Spinal cord (tissue), 10 donors: ENCODE data around the gene MCM3AP. TPM values are rescaled to one million over a fixed set of nuclear protein-coding genes. Genes with fewer than 3 reads are reported as not detected.

Source experiments
- DNase-seq, 6 donors: peaks; one replicate each; pipeline versions ENCODE4 v3.0.0 to v3.0.0-alpha.2; 2013 to 2015; ENCODE audit warnings: low spot score in 6 of 6, low read depth in 4 of 6
- H3K27ac ChIP-seq: one replicate; pipeline ENCODE4 v1.5.1; 2013; ENCODE audit warnings: low read depth, low read length, control low read depth
- H3K27me3 ChIP-seq: one replicate; pipeline ENCODE4 v1.6.1; 2013; ENCODE audit warnings: low read length; ENCODE audit not compliant: control insufficient read depth, insufficient read depth
- H3K36me3 ChIP-seq: one replicate; pipeline ENCODE4 v1.6.1; 2013; ENCODE audit warnings: low read length; ENCODE audit not compliant: control insufficient read depth, insufficient read depth
- H3K4me1 ChIP-seq: one replicate; pipeline ENCODE4 v1.6.1; 2013; ENCODE audit warnings: low read length; ENCODE audit not compliant: control insufficient read depth, insufficient read depth
- H3K4me3 ChIP-seq: one replicate; pipeline ENCODE4 v1.5.1; 2013; ENCODE audit warnings: low read depth, low read length, control low read depth
- H3K9me3 ChIP-seq: one replicate; pipeline ENCODE4 v1.6.1; 2013; ENCODE audit warnings: low read length; ENCODE audit not compliant: control insufficient read depth, insufficient read depth
- WGBS: methylation state at CpG from one replicate; pipeline ENCODE4 v1.1.5; 2013; ENCODE audit warnings: missing lambda C conversion rate; ENCODE audit not compliant: insufficient coverage; 5-methylcytosine and 5-hydroxymethylcytosine counted together
- polyA plus RNA-seq, 2 donors: library from polyadenylated mRNA; unstranded; fragments of 120-200 nt; gene quantifications; one replicate each; pipeline ENCODE4 v1.2.1, GENCODE V29; 2013; ENCODE audit not compliant: insufficient read length in 2 of 2
- total RNA-seq, 2 donors: library from RNA; depleted of rRNA in 1 of 2; stranded (reverse); fragments of 120-200 nt in 1 of 2; fragments of >200 nt in 1 of 2; gene quantifications; one replicate each; pipeline versions ENCODE4 v1.2.3 to v1.2.4, GENCODE V29; 2013 to 2014
- donor health status: healthy.

MCM3AP gene
- total and polyA plus RNA-seq, 4 donors: 62.0 to 80.8 (median 71.2) TPM

DNA sequence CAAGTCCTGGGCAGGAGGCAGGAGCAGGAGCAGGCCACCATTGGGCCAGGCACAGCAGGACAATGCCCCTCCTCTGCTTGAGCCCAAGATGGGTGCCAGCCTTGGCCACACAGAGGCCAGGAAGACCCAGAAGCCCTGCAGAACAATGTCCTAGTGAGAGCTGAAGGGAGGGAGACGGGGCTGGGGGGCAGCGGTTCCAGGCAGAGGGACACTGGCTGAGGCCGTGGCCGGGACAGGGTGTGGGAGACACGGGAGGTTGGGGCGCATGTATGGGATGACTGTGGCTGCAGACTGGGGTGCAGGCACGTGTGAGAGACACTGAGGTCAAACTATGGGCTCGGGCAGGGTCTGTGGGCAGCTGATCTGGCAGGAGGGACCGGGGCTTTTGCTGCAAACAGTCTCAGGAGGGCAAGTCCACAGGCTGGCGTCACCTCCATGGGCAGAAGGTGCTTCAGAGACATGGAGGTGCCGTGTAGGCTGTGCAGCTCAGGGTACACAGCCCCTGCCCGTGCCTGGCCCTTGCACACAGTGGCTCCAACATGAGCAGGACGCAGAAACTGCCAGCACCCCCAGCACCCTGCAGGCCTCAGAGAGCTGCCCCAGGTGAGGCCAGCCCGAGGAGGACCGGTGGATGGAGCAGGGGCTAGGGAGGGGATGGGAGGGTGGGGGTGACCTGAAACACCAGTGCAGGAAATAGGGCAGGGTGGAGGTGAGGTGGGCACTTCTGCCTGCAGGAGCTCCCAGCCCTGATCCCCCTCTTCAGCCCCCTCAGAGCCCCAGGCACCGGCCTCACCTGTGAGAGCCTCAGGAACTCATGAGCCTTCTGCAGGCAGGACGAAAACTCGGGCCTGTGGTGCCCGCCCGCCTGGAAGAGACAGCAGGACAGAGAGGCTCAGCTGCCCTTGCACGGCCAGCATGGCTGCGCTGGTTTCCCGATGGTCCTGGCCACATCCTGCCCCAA lies 76.4 kb downstream of the MCM3AP start:
- WGBS: 95% methylated on average over 20 of the region's 23 CpGs
- Histone ChIP-seq H3K36me3 (peaks cover 93% of the 10 kb centered on the region), H3K4me1 (peaks cover 2% of the 10 kb centered on the region), H3K27ac (no peak overlapping the region), H3K9me3 (no peaks in the 10 kb centered on the region), H3K4me3 (no peak overlapping the region), H3K27me3 (no peaks in the 10 kb centered on the region)
- DNase-seq: no peak

DNA sequence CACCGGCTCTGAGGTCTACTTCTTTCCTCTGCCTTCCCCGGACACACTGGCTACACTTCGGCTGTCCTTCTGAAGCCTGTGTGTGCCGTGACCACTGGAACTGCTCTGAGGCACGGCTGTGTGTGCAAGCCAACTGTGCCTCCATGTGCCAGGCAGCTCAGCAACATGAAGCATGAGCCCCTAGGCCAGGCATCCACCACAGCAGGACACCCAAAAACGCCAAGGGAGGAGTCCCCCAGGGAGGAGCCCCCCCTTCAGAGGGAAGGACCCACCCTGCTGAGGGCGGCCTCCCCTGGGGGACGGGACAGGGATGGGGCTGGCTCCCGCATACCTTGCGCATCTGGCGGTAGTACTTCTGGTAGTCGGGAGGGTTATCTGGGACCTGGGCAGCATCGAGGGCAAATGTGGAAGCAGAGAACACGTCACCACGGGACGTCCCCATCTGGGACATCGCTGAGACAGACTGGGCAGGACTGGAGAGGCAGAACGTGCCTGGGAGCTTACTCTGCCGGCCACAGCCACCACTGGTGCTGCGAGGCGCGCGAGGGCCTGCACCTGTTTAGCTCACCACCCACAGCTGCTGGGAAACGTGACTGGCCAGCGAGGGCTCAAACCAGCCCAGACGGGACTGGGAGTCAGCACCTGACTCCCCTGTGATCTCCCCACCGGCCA lies 77.4 kb downstream of the MCM3AP start:
- no peaks in the 10 kb centered on the region for H3K9me3 ChIP-seq
- WGBS: 96% methylated on average over 26 of the region's 27 CpGs
- H3K4me1 ChIP-seq: peaks cover 2% of the 10 kb centered on the region
- H3K27me3 ChIP-seq: no peaks in the 10 kb centered on the region
- H3K4me3 ChIP-seq: no peak overlapping the region
- peaks cover 92% of the 10 kb centered on the region for H3K36me3 ChIP-seq
- no peak for DNase-seq
- no peak overlapping the region for H3K27ac ChIP-seq

DNA sequence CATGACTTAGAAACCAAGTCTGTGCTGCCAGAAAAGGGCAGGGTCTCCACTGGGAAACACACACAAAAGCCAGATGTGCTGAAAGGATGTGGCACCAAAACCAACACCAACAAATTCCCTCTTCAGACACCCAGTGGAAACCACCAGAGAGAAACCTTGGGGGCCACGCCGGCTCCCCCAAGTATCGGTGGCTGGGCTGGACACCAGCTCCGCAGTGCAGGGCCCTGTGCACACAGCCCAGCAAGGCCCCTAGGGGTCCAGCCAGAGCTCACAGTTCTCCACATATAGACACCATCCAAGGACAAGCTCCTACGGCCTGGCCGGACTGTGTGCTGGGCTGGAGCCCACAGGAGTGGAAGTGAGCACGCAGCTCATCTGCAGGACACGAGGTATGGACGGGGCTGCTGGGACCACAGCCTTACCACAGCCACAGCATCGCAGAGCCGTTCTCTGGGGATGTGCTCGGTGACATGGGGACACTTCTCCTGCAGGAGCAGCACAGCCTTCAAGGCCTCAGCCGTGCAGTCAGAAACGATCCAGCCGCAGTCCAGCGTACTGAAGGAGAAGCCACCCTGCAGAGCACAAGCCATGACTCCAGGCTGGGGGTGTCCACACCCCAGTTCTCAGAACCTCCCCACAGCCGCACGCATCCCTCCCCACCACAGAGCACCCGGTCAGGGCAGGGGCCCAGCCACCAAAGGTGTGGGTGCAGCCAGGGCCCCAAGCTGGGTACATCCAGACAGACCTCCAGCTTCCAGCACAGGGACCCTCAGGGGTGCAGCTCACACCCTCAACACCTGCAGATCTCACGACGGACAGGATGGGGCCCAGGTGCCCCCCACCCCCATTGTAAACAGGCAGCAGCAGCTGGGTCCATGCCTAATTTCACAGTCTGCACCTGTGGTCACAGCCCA lies 78.1 kb downstream of the MCM3AP start:
- 95% methylated on average over 21 of the region's 21 CpGs for WGBS
- DNase-seq: no peak
- Histone ChIP-seq H3K4me3 (no peak overlapping the region), H3K36me3 (peaks cover 91% of the 10 kb centered on the region), H3K27ac (no peak overlapping the region), H3K4me1 (no peaks in the 10 kb centered on the region), H3K9me3 (no peaks in the 10 kb centered on the region), H3K27me3 (no peaks in the 10 kb centered on the region)

DNA sequence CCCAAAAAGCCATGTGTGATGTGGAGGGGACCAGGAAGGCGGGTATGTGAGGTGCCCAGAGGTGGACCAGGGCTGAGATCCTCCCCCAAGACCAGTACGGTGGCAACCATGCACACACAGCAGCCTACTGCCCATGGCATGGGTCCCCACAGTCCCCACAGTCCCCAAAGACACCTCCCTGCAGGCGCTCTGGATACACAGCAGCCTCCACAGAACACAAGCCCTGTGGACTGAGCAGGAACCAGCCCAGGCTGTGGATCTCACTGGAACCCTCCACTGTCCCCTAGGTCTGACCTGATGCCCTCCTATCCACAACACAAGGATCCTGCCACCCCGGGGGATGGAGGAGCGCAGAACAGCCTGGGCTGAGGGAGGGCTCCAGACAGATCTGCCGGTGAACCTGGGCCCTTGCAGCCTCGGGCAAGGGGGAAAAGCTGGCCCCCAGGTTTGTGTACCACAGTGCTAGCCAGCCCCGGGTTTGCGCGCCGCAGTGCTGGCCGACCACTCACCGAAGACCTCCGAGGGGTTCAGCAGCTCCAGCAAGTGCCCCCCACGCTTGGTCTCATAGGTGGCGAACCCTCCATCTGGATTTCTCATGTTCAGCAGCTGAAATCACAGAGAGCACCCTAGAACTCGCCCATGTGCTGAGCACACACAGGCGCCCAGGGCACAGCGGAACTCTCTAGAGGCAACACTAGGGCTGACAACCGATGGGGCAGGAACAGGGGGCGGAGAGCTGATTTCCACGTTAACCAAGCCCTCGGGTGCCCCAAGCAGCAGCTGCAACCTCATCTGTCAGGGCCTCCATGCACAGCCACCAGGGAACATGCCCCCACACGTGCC lies 79.0 kb downstream of the MCM3AP start:
- no peaks in the 10 kb centered on the region for H3K4me1 ChIP-seq
- H3K36me3 ChIP-seq: peaks cover 83% of the 10 kb centered on the region
- H3K27ac ChIP-seq: no peak overlapping the region
- no peak for DNase-seq
- no peaks in the 10 kb centered on the region for H3K9me3 ChIP-seq
- H3K4me3 ChIP-seq: no peak overlapping the region
- no peaks in the 10 kb centered on the region for H3K27me3 ChIP-seq
- 94% methylated on average over 24 of the region's 24 CpGs for WGBS

GRCh38 chr21:46205766-46206162 lies 79.6 kb downstream of the MCM3AP start:
- H3K9me3 ChIP-seq: no peaks in the 10 kb centered on the region
- peaks cover 76% of the 10 kb centered on the region for H3K36me3 ChIP-seq
- no peak overlapping the region for H3K27ac ChIP-seq
- no peak overlapping the region for H3K4me3 ChIP-seq
- WGBS: 94% methylated on average over 16 of the region's 16 CpGs
- DNase-seq: no peak
- H3K27me3 ChIP-seq: no peaks in the 10 kb centered on the region
- no peaks in the 10 kb centered on the region for H3K4me1 ChIP-seq

GRCh38 chr21:46205166-46205565 lies 80.2 kb downstream of the MCM3AP start:
- Histone ChIP-seq H3K9me3 (no peaks in the 10 kb centered on the region), H3K36me3 (peaks cover 70% of the 10 kb centered on the region), H3K4me1 (no peaks in the 10 kb centered on the region), H3K27ac (no peak overlapping the region), H3K4me3 (no peak overlapping the region), H3K27me3 (no peaks in the 10 kb centered on the region)
- 93% methylated on average over 15 of the region's 18 CpGs for WGBS
- DNase-seq: no peak

- no peaks in the 10 kb centered on the region for H3K9me3 ChIP-seq
- no peaks in the 10 kb centered on the region for H3K27me3 ChIP-seq
- no peak overlapping the region for H3K27ac ChIP-seq
- DNase-seq: no peak
- 94% methylated on average over 5 of the region's 8 CpGs for WGBS
- H3K4me3 ChIP-seq: no peak overlapping the region
- peaks cover 52% of the 10 kb centered on the region for H3K36me3 ChIP-seq
- no peaks in the 10 kb centered on the region for H3K4me1 ChIP-seq
These were observed 82.2 kb downstream of the MCM3AP start for GRCh38 chr21:46203203-46203600.

- Histone ChIP-seq H3K4me3 (no peak overlapping the region), H3K27ac (no peak overlapping the region), H3K27me3 (no peaks in the 10 kb centered on the region), H3K36me3 (peaks cover 51% of the 10 kb centered on the region), H3K9me3 (no peaks in the 10 kb centered on the region), H3K4me1 (no peaks in the 10 kb centered on the region)
- 92% methylated on average over 2 of the region's 6 CpGs for WGBS
- DNase-seq: no peak
These were observed 82.7 kb downstream of the MCM3AP start for GRCh38 chr21:46202592-46203202.
